T1000 (cell line): ENCODE measurements around the gene PLPP7.

Source experiments
- DNase-seq: peaks from one replicate; lab custom pipeline; 2025; ENCODE audit warnings: mixed read lengths; lab: John Stamatoyannopoulos, UW

PLPP7 gene

GRCh38 chr9:131303381-131304321, 14.1 kb downstream of the PLPP7 start:
- DNase-seq: no peak

- no peak for DNase-seq
Observed at GRCh38 chr9:131304676-131305355, 15.3 kb downstream of the PLPP7 start.

DNA sequence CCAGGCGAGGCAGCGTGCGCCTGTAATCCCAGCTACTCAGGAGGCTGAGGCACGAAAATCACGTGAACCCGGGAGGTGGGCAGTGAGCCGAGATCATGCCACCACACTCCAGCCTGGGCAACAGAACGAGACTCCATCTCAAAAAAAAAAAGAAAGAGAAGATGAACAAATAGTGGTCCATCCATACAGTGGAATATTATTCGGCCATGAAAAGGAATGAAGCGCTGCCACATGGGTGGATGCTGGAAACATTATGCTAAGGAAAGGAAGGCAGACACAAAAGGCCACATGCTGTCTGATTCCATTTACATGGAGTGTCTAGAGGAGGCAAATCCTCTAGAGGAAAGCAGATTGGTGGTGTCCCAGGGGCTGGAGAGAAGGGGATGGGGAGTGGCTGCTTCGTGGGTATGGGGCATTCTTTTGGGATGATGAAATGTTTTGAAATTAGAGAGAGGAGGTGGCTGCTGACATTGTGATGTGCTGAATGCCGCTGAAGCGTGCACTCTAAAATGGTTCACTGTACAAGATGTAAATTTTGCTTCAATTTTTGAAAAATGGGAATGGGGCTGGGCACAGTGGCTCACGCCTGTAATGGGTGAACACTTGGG, 17.0 kb downstream of the PLPP7 start:
- no peak for DNase-seq

DNA sequence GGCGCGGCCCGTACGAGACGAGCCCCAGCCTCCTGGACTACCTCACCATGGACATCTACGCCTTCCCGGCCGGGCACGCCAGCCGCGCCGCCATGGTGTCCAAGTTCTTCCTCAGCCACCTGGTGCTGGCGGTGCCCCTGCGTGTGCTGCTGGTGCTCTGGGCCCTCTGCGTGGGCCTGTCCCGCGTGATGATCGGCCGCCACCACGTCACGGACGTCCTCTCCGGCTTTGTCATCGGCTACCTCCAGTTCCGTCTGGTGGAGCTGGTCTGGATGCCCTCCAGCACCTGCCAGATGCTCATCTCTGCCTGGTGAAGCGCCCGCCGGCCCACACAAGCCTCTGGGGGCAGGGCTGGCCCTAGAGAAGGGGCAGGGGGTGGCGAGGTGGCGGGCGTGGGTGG, 18.5 kb downstream of the PLPP7 start:
- DNase-seq: no peak

- DNase-seq: no peak
Observed at GRCh38 chr9:131308452-131308851, 18.9 kb downstream of the PLPP7 start.

DNA sequence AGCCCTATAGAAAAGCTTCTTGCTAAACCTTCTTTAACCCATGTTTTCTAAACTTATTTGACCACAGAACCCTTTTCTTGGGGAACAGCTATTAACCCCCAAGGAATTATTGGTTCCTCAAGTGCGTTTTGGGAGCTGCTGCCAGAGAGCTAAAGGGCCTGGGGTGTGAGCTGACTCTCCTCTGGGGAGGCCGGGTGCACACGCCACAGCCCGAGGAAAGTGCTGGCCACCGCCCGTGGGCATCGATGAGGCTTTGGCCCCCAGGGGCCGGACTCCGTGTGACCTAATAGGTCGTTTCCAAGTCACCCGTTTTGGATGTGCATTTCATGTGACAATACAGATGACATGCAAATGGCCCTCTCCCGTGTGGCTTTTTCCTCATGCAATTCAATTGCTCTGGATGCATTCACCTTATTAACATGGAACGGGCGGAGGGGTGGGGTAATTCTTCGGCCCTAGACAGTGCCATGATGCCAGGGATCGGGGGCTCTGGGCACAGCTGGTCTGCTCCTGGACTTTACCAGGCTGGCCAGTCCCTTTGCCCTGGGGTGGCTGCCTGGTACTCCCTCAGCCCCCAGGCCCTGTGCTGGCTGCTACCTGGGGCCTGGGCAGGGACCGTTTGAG, 19.5 kb downstream of the PLPP7 start:
- DNase-seq: no peak

- DNase-seq: no peak
Observed at GRCh38 chr9:131309530-131310276, 20.2 kb downstream of the PLPP7 start.

GRCh38 chr9:131310833-131311554, 21.5 kb downstream of the PLPP7 start:
- DNase-seq: no peak

- no peak for DNase-seq
Observed at GRCh38 chr9:131312246-131312645, 22.7 kb downstream of the PLPP7 start.

GRCh38 chr9:131312822-131313770, 23.6 kb downstream of the PLPP7 start:
- DNase-seq: no peak

GRCh38 chr9:131318231-131319085, 28.9 kb downstream of the PLPP7 start:
- DNase-seq: no peak

GRCh38 chr9:131319486-131319885, 30.0 kb downstream of the PLPP7 start:
- no peak for DNase-seq

- DNase-seq: no peak
Observed at GRCh38 chr9:131320031-131320685, 30.6 kb downstream of the PLPP7 start.

DNA sequence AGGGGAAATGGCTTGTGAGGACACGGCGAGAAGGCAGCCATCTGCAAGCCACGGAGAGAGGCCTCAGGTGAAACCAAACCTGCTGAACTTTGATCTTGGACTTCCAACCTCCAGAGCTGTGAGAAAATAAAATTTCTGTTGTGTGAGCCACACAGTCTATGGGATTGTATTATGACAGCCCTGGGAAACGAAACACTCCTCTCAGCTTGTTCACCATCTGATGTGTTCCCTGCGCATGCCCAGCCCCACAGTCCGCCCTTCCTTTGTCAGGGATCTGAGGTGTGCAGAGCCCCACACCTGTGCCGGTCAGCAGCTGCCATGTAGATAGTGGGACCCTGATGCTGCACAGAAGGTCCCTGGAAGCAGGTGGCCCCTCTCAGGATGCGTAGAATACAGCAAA, 34.1 kb downstream of the PLPP7 start:
- DNase-seq: no peak

DNA sequence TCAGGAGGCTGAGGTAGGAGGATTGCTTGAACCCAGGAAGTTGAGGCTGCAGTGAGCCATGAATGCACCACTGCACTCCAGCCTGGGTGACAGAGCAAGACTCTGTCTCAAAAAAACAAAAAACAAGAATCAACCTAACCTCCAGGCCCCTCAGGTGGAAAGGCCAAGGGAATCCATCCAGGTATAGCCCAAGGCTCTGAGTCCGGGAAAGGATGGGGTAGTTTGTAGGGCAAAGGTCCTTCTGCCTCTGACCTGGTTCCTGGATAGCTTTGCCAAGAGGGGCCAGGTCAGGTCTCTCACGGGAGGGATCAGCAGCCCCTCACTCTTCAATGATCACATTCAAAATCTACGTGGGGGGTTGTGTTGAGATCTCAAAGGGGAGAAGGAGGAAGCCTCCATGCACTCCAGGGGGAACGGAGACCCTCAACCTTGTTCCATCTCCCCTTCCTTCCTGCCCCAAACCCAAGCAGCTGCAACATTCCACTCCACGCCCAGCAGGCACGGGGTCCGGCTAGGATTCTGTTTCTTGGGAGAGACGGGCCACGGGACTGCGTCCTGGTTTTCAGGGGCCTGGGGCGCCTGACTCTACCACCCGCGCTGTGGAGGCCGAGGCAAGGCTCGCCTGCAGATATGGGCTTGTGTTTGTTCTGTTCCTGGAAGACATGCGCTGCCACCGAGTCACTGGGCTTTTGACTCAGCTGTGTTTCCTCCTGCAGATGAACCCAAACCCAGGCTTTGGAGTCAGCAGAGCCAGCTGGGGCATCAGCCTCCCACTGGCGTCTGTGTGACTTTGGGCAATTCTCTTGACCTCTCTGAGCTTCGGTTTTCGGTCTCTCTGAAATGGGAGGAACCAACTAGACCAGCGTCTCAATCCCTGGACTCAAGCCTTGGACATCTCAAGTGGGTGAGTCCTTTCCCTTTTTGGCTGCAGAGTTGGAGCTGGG, 35.5 kb downstream of the PLPP7 start:
- no peak for DNase-seq

DNA sequence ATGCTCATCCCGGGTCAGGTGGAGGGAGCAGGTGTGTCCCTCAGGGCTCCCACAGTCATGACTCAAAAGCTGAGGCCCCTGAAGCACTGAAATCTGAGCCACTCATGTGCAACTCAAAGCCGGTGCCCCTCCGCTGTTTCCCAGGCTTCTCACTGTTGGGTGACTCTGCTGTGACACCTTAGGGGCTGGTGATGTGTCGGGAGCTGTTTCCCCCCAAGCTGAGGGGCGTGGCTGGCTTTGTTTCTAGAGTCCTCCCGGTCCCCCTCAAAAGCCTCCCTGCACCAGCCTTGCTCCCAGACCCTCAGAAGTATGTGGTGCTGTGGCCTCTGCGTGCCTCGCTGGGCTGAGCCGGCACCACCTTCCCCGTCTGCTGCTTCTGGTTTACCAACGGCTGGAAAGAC, 39.7 kb downstream of the PLPP7 start:
- no peak for DNase-seq
